HG03135 (cell line): ENCODE results near the gene GRM4.

Experiments
- ATAC-seq: cut with Tn5 transposase; IDR thresholded peaks from one replicate; pipeline ENCODE4 v1.9.1; 2021; ENCODE audit warnings: mild to moderate bottlenecking, moderate library complexity; ENCODE audit not compliant: unreplicated experiment

The GRM4 gene

DNA sequence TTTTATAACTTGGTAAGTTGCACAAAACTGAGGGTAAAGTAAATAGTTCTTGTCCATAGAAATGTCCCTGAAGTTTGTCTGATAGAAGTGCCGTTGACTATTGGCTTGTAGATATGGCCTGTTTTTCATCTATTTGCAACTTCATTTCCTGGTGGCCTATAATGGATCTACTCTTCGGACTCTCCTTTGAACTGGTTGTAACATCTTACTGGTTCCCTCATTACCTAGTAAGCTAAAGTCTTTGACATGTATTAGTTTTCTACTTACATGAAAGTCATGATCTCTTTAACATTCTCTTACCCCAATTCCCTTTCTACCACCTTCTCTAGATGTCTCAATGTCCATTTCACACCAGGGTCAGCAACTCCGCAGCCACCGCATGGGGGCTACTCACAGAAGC is 146.3 kb downstream of the GRM4 start:
- ATAC-seq = no peak

DNA sequence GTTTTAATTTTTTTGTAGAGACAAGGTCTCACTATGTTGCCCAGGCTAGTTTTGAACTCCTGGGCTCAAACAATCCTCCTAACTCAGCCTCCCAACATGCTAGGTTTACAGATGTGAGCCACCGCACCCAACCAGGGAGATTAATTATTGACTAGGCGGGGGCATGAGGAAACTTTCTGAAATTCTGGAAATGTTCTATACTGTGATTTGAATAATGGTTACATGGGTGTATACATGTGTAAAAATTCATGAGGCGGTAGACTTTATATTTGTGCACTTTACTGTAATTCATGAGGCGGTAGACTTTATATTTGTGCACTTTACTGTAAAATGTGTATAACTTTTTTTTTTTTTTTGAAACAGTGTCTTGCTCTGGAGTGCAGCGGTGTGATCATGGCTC is 147.2 kb downstream of the GRM4 start:
- no peak for ATAC-seq

DNA sequence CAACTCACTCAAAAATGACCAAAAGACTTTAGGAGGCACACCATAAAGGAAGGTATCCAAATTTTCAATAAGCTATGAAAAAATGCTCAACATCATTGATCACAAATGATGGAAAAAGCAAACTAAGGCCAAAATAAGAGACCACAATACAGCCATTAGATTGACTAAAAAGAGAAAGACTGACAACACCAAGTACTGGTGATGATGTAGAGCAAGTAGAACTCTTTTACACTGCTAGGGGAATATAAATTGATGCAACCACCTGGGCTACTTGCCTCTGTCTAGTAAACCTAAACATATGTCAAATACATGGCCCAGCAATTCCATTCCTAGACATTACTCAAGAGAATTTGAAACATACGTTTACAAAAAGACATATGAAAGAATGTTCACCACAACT is 148.6 kb downstream of the GRM4 start:
- ATAC-seq = no peak

DNA sequence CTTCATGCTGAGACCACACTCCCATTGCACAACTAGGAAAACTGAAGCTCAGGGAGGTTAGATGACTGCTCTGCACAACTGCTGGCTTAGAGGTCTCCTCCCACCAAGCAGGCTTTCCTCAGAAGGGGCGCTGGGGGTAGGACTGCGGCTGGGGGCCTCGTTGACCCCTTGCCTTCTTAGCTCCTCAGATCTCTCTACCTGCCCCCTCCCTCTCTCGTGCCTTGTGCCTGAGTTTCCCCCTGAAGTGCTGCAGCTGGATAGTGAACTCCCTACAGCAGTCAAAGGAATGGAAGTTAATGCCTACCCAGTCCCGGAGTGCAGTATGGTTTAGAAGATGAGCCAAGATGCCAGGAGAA is 149.8 kb downstream of the GRM4 start:
- no peak for ATAC-seq

DNA sequence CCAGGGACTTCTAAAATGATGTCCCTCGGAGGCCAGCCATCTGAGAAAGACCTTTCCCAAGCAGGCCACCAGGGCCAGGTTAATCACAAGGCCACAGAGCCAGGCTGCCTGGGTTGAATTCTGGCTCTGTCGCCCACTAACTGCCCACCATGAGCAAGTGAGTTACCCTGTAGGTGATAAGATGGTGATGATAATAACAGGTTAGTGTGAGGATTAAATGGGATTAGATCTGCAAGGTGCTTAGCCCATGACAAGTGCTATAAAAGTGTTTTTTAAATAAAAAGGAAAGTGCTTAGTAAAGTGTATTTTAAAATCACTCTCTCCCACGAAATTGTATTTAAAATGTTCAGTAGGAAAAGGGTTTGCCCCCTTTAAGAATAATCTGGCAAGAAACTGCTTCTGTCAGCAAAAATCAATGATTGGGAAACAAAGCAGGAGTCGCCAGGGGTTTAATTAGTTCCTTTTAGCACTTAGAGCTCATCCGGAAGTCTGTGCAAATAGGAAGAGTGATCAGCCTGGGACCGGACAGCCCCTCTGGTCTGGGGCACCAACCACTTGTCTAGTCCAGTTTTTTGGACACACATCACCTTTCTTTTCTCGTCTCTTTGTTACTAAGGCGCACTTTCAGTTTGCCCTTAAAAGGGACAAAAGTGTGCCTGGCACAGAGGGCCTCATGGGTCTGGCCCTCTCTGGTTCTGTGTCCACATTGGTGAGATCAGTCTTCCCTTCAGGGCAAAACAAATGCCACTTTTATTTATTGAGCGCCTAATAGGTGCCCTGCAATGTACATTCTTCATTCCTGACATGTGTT is 150.4 kb downstream of the GRM4 start:
- ATAC-seq = no peak

DNA sequence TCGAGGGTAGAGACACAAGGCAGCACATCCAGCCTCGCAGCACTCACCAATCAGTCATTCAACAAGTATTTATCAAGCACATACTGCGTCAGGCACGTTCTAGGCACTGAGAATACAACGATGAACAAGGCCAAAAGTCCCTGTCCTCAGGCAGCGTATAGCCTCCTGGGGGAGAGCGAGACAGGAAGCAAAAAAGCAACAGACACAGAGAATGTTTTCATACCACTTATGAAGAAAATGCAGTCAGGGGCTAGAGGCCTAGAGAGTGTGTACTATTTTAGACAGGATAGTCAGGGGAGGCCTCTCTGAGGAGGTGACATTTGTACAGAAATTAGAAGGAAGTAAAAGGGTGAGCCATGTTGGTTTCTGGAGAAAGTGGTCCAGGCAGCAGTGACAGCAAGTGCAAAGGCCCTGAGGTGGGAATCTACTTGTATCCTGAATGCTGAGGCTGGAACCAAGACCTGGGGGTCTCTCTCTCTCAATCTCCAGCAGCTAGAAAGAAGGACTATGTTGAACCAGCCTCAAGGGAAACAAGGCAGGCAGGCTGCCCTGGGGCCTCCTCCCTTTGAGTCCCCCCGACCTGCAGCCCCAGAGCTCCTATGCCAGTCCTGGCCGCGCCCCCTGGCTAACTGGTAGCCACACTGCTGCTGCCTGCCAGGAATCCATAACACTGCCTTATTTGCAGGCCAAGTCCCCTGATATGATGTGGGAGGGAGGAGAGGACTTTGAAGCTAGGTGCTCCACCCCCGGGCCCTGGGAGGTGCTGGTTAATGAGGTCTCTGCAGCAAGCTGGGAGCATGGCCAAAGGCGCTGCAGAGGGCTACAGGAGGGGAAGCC is 151.2 kb downstream of the GRM4 start:
- ATAC-seq = no peak

DNA sequence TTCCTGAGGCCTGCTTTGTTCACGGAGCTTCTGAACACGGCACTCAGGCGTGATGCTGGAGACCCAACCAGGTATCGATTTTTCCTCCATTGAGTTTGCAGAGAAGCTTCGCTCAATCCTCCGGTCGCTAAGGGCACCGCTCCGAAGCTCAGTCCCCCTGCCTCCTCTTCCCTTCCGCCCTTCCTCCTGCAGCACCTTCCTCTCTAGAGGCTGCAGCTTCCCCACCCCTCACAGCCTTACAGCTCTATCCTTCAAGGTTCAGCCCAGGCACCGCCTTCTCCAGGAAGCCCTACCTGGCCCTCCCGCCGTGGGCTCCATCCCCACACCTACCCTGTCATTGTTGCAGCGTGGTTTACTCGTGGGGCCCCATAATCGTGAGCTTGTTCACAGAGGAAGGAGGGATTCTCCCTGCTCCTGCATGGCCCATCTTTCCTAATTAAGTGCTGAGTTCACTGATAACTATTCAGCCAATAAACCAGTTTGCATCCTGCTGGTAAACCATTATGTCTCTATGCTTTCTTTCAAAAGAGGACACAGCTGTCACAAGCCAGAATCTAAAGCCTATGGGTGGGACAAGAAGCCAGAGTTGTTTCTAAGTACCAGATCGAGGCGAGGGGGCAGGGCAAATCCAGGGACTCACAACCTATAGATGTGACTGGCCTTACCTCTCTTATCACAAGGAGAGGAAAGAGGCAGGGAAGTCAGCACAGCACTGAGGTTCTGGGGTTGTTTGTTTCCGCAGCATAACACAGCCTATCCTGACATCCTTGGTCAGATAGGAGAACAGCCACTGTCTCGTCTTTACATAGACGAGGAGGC is 152.0 kb downstream of the GRM4 start:
- no peak for ATAC-seq

DNA sequence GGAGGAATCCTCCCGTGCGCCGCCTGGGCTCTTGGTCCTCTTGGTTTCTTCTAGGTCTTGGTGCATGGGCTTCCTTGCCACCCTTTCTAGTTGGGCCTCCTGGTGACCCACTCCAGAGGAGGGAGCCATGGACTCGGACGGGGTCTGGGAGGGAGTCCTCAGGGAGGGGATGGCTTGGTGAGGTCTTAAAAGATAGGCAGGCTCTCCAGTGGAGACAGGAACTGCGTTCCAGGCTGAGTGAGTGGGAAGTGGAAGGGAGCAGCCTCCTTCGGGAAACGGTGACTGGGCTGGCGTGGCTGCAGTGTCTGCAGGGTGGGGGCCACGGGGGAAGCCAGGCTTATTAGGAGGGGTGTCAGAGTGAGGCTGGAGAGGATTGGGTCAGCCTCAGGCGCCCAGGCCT is 152.8 kb downstream of the GRM4 start:
- no peak for ATAC-seq

DNA sequence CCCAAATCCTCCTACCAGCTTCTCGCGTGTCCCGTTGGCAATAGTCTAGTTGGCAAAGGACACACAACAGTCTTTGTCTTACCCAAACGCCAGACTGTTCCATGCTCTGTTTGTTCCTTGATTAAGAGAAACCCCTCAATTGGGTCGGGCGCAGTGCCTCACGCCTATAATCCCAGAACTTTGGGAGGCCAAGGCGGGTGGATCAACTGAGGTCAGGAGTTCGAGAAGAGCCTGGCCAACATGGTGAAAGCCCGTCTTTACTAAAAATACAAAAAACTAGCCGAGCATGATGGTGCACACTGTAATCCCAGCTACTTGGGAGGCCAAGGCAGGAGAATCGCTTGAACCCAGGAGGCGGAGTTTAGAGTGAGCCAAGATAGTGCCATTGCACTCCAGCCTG is 153.7 kb downstream of the GRM4 start:
- no peak for ATAC-seq

DNA sequence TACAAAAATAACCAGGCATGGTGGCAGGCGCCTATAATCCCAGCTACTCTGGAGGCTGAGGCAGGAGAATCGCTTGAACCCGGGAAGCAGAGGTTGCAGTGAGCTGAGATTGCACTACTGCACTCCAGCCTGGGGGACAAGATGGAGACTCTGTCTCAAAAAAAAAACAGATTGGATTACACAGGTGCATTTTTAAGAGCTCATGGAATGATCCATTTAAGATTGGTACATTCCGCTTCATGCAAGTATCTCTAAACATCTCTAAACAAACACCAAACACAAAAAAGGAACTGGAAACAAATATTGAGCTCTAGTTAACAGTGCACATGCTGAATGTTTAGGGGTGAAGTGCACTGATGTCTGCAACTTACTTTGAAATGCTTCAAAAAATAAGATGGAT is 154.3 kb downstream of the GRM4 start:
- ATAC-seq = no peak

DNA sequence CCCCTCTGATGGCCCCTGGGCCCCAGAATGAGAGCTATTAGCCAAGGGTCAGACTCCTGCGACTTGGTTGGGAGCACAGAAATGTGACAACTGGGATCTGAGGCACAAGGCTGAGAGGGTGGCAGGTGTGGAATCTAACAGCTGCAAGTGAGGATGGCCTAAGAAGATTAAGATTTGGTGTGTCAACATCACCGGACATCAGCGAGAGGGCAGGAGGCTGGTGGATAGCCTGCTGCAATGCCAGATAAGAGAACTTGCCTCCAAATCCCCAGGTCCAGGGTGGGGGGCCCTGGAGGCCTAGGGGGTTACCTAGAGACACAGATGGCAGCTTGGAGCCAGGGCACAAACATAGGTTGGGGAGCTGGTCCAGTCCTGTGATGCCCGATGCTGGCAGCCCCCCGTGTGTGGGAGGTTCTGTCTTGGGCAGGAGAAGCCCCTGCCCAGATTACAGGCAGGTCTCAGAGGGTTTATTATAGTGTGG is 155.8 kb downstream of the GRM4 start:
- no peak for ATAC-seq

DNA sequence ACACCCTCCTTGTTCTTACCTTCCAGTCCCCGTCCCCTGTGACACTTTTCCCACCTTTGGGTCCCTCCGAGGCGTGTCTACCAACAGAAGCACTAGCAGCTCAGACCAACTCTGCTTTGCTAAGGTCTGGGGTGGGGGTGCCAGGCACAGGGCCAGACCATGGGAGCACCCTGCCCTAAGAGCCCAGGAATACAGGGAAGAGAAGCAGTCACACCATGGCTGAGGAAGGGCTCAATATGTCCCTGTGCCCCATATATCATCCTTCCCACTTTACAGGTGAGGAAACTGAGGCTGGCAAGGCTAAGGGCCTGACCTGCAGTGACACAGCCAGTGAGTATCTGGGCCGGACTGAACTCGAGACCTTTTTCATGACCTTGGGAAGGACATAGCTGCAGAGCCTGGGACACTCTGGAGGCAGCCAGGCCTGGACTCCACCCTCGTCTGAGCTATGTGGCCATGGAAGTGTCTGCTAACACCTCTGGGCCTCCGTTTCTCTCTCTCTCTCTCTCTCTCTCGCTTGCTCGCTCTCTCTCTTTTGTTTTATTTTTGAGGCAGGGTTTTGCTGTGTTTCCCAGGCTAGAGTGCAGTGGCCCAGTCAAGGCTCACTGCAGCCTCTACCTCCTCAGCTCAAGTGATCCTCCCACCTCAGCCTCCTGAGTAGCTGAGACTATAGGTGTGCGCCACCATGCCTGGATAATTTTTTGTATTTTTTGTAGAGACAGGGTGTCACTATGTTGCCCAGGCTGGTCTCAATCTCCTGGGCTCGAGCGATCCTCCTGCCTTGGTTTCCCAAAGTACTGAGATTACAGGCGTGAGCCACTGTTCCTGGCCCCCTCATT is 156.7 kb downstream of the GRM4 start:
- no peak for ATAC-seq

DNA sequence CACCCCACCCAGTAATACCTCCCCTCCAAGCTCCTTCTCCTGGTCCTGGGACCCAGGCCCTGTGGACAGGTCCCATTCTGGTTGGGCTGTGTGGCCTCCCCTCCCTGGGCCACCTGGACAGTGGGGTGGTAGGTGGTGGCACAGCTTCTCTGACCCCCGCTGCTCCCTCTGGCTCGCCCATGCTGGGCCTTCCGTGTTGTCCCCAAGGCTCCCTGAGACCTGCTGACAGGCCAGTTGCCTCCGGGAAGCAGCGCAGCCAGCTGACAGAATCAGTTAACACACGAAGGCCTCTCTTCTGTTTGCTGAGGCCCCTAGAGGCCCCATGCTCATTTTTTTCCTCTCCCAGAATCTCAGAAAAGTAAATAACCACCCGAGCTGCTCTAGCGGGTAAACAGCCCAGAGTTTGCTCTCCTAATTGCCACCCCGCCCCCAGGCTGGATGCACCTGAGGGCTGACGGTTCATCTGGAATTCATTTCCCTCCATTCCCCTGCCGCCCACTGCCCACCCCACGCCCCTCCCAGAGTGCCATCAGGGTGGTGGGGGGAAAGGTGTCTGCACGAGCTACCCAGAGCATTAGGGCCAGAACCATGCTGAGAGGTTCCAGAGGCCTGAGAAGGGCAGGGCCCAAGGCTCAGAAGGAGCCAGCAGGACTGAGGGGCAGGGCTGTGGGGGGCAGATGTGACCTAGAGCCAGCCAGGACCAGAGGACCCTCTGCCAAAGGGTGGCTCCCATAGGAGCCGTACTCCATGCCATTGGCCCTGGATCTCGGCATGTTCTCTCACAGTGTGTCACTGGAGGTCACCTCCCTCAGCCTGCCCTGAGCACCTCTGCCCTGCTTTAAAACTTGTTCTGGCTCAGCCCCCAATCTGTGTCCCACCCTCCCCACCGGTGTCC is 157.5 kb downstream of the GRM4 start:
- no peak for ATAC-seq

DNA sequence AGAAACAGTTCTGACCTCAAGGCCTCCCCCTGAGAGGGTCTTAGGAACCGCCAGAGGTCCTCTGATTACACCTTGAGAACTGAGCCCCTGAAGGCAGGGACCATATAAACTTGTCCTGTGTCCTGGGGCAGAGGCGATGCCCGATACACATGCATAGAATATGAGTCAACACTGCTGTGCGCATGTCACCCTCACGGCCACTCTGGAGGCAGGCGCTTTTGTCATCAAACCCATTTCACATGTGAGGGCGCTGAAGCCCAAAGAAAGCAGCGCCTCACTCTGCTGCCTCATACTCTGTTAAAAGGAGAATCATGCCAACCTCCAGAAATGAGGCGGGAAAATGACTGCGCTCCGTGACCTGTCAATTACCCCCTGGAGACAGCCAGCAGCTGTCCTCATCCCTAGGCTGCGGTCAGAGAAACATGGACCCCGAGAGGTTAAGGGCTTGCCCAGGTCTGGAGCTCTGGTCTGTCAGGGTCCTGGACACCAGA is 158.3 kb downstream of the GRM4 start:
- ATAC-seq = no peak

DNA sequence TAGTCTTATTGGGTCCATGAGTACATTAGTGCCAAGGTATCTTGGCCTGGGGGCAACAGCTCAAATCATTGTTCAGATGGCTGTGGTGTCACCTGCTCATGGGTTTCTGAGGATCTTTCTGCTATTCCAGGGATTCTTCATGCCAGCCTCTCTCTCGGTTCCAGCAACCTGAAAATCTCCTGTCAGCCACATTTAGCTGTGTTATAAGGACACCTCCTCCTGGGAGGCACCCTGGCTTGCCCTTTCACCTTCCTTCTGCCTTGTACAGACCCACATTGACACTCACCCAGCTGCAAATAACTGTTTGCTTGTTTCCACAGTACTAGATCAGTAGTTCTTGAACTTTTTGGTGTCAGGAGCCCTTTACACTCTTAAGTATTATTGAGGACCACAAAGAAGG is 159.9 kb downstream of the GRM4 start:
- ATAC-seq = no peak

DNA sequence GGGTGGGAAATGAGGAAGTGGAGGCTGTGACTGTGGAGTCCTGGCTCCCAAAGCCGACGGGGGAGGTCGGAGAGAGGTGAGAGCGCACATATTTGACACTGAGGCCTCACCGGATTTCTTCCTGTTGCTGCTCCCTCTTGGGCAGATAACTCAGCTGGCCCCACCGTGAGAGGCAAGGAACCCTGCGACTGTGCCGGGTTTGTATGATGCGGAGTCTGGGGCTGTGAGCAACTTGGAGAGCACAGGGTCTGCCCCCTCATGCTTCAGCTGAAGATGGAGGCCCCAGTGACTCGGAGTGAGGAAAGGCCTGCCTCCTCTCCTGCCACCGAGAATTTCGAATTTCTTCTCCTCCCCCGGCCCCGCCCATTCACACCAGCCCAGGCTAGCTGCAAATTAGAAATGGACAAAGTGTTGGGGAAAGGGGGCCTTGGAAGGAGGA is 160.6 kb downstream of the GRM4 start:
- no peak for ATAC-seq

DNA sequence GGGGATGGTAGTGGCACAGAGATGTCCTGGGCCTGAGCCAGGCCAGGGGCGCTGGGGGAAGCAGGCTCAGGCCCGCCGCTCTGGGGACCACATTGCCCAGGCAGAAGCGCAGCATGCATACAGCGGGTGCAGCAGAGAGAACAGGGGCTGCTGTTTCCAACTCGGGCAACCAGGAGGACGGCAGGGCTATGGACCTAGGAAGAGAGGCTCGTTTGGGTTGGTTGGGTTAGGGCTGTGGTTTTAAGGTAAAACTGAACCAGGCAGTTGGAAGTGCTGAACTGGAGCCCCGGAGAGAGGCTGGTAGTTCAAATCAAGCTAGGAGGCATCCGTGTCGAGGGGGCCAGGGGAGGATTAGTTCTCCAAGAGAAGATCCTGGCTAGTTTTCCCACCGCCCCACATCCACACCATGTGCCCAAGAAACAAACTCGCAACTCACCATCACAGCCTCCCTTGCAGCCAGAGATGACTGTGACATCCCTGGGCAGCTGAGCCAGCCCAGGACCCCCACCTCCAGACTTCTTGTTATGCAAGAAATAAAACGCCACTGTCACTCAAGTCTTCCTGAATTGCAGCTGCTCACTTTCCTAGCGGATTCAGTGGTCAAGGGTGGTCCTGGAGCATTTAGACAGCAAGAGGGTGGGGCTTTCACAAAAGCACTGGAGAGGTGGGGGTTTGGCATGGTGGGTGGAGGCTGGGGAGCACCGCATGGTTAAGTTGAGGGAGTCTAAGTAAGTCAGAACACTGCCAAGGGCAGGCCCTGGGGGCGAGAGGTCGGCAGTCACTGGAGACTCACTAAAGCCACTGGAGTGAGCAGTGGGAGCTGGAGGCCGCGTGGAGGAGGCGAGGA is 161.2 kb downstream of the GRM4 start:
- no peak for ATAC-seq

DNA sequence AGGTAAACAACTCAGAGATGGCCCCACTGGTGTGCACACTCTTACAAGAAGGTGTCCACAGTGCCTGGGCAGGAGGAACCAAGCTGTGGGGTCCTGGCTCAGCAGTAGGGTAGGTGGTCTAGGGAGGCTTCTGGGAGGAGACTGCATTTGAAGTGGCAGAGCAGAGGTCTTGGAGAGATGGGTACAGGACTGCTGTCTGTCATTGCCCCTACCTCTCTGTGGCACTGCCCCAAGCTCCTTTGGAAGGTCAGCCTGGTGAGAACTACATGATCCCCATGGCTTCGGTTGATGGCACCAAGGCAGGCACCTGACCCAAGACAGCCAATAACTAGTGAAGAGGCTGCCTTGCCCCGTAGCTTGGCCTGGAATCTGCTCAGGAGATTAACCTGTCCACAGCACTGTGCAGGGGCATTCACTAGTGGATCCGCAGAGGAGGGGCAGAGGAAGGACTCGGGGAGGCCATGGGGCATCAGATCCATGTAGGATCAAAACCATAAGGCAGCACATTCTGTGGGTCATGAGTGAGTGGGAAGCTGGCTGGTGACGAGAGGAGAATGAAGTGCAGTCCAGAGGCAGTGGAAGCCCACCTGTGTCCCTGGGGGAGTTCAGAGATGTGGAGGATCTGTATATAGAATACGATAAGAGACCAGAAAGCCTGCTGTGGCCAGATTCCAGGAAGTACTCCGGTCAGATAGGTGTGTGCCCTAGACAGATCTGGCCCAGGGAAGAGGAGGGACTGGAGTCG is 162.0 kb downstream of the GRM4 start:
- ATAC-seq = no peak
